Stimulated activated CD4-positive, alpha-beta T cell treated with anti-CD3 and anti-CD28 coated beads, Interleukin-4, amount 100 ng/mL, for 4 hours (primary cell): ENCODE results near the gene PDZD11.
"Not testable (repeated sequence)": the region's sequence is repeated elsewhere in the genome, so short reads cannot be mapped to it uniquely, and the experiment has no call there.

Experiments used
- DNase-seq, 2 experiments: peaks; one replicate each; pipeline ENCODE4 v3.0.0-alpha.2; 2020

The PDZD11 gene

DNA sequence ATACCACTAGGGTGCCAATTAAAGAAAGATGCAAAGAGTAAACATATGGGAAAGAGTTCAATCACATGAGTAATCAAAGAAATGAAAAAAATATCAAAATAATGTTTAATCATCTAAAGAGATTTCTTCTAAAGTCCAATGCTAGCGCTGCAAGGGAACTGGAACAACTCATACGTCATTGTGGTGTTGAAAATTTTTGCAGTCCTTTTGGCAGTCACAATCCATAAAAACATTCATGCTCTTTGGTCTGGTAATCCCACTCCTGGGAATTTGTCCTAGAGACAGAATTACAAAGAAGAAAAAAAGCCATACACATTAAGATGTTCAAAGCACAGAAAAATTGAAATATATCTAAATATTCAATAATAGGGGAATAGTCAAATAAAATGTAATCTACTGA is 34.3 kb downstream of the PDZD11 start:
- DNase-seq = no peak

DNA sequence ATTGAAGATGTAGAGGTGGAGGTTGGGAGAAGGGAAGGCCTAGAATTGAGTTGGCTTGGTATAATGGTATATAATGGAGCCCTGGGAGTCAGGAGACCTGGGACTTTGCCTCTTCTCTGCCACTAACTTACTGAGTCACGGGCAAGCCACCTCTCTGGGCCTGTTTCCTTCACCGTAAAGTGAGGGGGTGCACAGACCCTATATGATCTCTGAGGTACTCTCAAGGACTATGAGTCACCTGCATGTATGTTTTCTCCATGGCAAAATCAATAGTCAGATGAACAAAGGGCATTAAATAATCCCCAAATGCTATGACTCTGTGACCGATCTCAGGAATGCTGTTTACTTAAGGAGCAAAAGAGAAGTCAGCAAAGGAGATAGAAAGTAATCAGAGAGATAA is 34.8 kb downstream of the PDZD11 start:
- DNase-seq = no peak

DNA sequence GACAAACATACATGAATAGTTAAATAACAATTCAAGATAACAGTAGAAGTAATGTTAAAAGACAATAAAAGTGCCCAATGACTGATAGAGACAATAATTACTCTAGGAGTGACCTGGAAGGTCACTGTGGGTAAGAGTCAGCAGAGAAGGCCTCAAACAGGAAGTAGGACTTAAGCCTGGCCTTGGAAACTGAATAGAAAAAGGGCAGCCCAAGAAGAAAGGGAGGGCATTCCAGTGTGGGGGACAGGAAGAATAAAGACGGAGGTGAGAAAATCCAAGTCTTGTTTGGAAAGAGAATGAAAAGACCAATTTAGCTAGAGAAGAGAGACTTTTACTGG is 35.7 kb downstream of the PDZD11 start:
- DNase-seq = no peak

DNA sequence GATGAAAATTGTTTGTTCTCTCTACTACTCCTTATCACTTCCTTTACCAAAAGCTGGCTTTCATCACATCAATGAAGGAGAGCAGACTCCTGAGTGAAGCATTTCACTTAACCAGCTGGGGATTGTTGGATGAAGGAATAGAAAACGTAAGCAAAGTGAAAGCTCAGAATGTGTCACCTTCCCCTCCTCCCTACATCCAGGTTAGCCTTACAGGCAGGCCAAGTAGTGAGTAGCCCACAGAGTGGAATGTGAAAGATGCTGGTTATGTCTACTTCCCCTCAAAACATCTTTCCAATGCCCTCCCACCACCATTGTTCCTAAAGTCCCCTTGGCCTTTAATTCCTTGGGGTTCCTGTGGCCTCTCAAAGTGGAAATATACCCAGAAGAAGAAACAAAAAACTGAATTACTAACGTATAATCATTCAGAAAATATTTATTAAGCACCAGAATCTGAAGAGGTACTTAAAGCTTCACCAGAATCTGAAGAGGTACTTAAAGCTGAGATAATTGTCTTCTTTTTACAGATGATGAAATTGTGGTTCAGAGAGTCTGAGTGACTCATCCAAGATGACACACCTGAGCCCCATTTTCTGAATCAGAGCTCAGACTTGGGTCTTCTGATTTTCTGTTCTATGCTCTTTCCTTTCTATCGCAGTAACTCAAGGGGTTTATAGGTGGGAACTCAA is 36.2 kb downstream of the PDZD11 start:
- DNase-seq = no peak

DNA sequence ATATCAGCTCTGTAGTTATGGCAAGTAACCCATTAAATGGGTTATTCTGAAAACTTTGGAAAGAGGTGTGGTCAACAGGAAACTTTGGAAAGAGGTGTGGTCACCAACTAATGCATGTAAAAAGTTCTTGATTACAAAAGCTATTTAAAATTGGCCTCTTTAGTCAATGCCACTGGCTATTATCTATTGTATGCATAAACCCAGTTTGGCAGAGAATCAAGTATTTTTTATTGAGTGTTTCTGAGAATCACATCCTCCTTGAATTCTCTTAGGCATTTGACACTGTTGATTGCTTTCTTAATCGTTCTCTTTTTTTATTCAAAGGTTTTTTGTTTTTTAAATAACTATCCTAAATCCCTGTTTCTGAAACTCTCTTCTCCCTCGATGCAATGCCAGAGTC is 37.2 kb downstream of the PDZD11 start:
- DNase-seq = no peak

DNA sequence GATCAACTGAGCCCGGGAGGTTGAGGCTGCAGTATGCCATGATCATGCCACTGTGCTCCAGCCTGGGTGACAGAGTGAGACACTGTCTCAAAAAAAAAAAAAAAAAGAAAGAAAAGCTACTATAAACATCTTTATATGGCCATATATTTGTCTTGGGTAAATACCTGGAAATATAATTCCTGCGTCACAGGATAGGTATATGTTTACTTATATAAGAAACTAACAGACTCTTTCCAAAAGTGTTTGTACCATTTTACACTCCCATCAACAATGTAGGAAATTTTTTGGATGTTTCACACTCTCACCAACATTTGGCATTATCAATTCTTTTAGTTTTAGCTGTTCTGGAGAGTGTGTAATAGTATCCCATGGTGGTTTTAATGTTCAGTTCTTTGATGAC is 42.5 kb downstream of the PDZD11 start:
- DNase-seq = no peak

DNA sequence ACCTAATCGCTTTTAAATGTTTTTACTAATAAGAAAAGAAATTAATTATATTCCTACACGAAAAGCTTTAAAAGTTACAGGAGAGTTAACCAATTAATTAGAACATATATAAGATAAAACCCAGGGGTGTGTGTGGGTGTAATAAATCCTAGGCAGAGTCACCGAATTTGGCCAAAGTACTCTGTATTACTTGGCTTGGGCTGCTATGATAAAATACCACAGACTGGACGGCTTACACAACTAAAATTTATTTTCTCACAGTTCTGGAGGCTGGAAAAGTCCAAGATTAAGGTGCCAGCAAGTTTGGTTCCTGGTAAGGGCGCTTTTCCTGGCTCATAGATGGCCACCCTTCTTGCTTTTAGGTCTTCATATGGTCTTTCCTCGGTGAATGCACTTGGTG is 44.8 kb downstream of the PDZD11 start:
- DNase-seq = no peak

DNA sequence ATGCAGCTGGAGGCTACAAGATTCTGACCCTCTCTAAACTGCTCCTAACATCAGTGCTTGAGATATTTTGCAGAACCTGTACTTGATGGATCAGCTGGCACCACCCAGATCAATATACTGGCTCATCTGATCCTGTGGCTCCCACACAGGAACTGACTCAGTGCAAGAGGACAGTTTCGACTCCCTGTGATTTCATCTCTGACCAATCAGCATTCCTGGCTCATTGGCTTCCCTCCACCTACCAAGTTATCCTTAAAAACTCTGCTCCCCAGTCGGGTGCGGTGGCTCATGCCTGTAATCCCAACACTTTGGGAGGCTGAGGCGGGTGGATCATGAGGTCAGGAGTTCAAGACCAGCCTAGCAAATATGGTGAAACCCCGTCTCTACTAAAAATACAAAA is 46.1 kb downstream of the PDZD11 start:
- not testable (repeated sequence) for DNase-seq

DNA sequence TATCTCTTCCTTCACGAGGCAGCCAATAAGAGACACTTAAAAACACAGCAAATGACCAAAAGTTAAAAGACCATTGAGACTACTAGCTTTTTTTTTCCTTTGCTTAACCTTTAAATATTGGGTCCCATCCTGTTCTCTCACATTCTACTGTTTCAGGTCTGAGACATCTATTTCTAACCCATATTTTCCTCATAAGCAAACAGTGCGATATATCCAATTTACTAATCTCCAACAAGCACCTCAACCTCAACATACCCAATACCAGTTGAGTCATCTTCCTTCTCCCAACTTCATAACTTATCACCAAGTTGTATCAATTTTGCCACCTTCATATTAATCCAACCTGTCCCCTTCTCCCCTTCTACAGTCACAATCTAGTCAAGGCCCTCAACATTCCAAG is 48.2 kb downstream of the PDZD11 start:
- no peak for DNase-seq

DNA sequence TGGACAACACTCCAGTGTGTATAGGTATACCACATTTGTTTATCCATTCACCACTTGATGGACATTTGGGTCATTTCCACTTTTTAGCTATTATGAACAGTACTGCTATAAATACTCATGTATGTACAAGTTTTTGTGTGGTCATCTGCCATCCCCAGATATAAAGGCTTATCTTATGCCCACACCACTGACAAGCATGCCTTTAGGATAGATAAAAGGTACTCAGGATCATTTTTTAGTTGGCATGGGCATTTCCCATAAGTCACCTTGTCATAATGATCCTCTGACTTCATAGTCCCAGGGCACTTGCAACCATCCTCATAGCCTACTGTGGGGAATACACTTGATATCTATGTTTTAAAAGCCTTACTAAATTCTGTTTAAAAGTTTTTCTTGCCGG is 49.0 kb downstream of the PDZD11 start:
- no peak for DNase-seq
